Kidney (tissue), 14 donors: ENCODE results near the gene NRXN2. TPM values are rescaled to one million over a fixed set of nuclear protein-coding genes. Genes with fewer than 3 reads are reported as not detected.
A peak's percentile ranks its signal among the peaks of the same experiment; 100 is the strongest.

Experiments
- DNase-seq, 5 donors: peaks; one replicate each; pipeline ENCODE4 v3.0.0-alpha.2; 2013 to 2020
- FAIRE-seq: peaks from 2 replicates; lab custom pipeline; 2012; peaks lifted over from hg19 to GRCh38; lab: Jason Lieb, UNC
- H3K27ac ChIP-seq, 2 donors: one replicate each; pipeline ENCODE4 v1.7.0; 2013; ENCODE audit warnings: low read depth in 2 of 2, low read length in 2 of 2, inconsistent platforms in 1 of 2
- H3K27me3 ChIP-seq: one replicate; pipeline ENCODE4 v1.7.1; 2013; ENCODE audit warnings: low read length, inconsistent platforms; ENCODE audit not compliant: control insufficient read depth, insufficient read depth
- H3K36me3 ChIP-seq, 3 donors: one replicate each; pipeline versions ENCODE4 v1.7.0 to v1.7.1; 2013; ENCODE audit warnings: low read length in 3 of 3, control low read depth in 1 of 3, inconsistent platforms in 1 of 3; ENCODE audit not compliant: insufficient read depth in 3 of 3, control insufficient read depth in 2 of 3
- H3K4me1 ChIP-seq, 3 donors: one replicate each; pipeline versions ENCODE4 v1.7.0 to v1.7.1; 2013; ENCODE audit warnings: low read length in 3 of 3, inconsistent platforms in 1 of 3, low read depth in 1 of 3; ENCODE audit not compliant: control insufficient read depth in 2 of 3, insufficient read depth in 2 of 3
- H3K4me3 ChIP-seq, 3 donors: one replicate each; pipeline versions ENCODE4 v1.7.0 to v1.8.1; 2013; ENCODE audit warnings: low read length in 3 of 3, control low read depth in 1 of 3, inconsistent platforms in 1 of 3
- H3K9ac ChIP-seq, 3 donors: one replicate each; pipeline versions ENCODE4 v1.7.0 to v1.7.1; 2013; ENCODE audit warnings: low read length in 3 of 3, control low read depth in 1 of 3, inconsistent platforms in 1 of 3
- H3K9me3 ChIP-seq, 3 donors: one replicate each; pipeline versions ENCODE4 v1.7.0 to v1.7.1; 2013; ENCODE audit warnings: low read length in 3 of 3, control low read depth in 1 of 3, inconsistent platforms in 1 of 3; ENCODE audit not compliant: control insufficient read depth in 2 of 3, insufficient read depth in 1 of 3
- intact Hi-C: fragments of 100-400 bp; cut with DNase I; formaldehyde crosslinking; loops from one replicate; pipeline ENCODE4 v1.11.1; 2022
- polyA plus RNA-seq: library from polyadenylated mRNA; stranded (reverse); fragments of 350-450 nt; fragmentation: Illumina TruSeq; extraction: RNeasy Lipid Tissue Mini Kit (QIAGEN cat#74804); gene quantifications from one replicate; pipeline ENCODE4 v1.2.3, GENCODE V29; 2014; ENCODE audit warnings: low read depth, low replicate concordance; ENCODE audit not compliant: insufficient read depth
- total RNA-seq: library from RNA; stranded (reverse); fragmentation: NEBNext Ultra II Directional; extraction: Animal tissue kit (Norgen Biotek cat#: 25700); gene quantifications from one replicate; pipeline ENCODE4 v1.2.1, GENCODE V29; 2021
- TF ChIP-seq, protein P1 (sequence below): IDR thresholded peaks from 3 replicates; pipeline ENCODE4 v1.5.1; 2012; ENCODE audit warnings: mild to moderate bottlenecking, moderate library complexity, borderline replicate concordance; ENCODE audit not compliant: insufficient read depth; ENCODE audit errors: extremely low read depth
- donor health status: control.
- donor health status: control.
- donor health status: control.
- donor health status: control.
- donor health status: control.
- donor health status: DM: yes; HTN: yes; CAD: no.
- donor health status: Normal renal cell carcinoma (clear cell type).

NRXN2 gene
- total and polyA plus RNA-seq, 2 donors from 2014 or later: 13.3 to 22.0 TPM

DNA sequence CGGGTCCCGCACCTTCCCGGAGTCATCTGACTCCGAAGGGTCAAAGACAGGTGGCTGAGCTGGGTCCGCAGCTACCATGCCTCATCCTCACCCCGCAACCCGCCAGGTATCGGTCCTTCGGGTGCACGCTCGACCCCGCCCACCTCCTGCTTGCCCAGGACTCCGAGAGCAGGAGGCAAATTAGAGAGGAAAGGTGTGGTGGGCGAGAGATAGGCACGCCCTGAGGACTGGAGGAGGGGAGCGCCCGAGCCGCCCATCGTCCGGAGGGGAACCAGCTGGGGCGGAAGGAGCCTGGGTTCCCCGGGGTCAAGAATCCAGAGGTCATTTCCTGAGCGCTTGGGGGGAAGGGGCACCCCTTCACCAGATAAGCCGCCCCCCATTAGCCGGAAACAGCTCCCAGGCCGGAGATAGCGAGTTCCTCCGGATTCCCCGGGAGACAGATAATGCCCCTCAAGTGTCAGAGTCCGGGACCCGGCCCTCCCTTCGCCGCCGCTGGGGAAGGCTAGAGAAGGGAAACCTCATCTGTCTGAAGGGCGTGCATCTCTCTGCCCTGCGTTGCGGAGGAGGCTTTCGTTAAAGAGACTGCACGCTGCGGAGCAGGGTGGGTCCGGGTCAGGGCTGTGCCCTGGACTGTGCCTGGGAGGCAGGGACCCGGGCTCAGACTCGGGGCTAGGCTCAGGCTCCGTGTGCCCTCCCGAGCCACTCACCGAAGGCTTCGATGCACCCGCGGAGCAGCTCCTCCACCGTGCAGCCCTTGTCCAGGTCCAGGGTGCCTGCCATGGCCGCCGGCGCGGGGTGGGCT lies 19.3 kb upstream of the NRXN2 start:
- intact Hi-C loops: no loop called here
- Histone ChIP-seq H3K27me3 (peaks cover 6% of the 10 kb centered on the region), H3K4me3 (peak overlapping the region in 2 of 3 donors; percentile 48 to 56), H3K9me3 (no peaks in the 10 kb centered on the region), H3K36me3 (no peaks in the 10 kb centered on the region), H3K4me1 (peaks cover 0 to 10% (median 3%) of the 10 kb centered on the region in 3 donors), H3K27ac (peak overlapping the region; percentile 5 to 51), H3K9ac (no peak overlapping the region)
- DNase-seq (peak in 4 of 5 donors; percentile 54 to 84 (median 66)), FAIRE-seq (no peak)
- TF ChIP-seq, protein P1, sequence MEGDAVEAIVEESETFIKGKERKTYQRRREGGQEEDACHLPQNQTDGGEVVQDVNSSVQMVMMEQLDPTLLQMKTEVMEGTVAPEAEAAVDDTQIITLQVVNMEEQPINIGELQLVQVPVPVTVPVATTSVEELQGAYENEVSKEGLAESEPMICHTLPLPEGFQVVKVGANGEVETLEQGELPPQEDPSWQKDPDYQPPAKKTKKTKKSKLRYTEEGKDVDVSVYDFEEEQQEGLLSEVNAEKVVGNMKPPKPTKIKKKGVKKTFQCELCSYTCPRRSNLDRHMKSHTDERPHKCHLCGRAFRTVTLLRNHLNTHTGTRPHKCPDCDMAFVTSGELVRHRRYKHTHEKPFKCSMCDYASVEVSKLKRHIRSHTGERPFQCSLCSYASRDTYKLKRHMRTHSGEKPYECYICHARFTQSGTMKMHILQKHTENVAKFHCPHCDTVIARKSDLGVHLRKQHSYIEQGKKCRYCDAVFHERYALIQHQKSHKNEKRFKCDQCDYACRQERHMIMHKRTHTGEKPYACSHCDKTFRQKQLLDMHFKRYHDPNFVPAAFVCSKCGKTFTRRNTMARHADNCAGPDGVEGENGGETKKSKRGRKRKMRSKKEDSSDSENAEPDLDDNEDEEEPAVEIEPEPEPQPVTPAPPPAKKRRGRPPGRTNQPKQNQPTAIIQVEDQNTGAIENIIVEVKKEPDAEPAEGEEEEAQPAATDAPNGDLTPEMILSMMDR: no peak

- FAIRE-seq: no peak
- intact Hi-C loops: no loop called here
- peak overlapping the region in 1 of 3 donors; percentile 48 for H3K4me3 ChIP-seq
- H3K4me1 ChIP-seq: peaks cover 0 to 10% (median 3%) of the 10 kb centered on the region in 3 donors
- H3K36me3 ChIP-seq: no peaks in the 10 kb centered on the region
- no peaks in the 10 kb centered on the region for H3K9me3 ChIP-seq
- H3K27me3 ChIP-seq: peaks cover 6% of the 10 kb centered on the region
- H3K27ac ChIP-seq: no peak overlapping the region
- H3K9ac ChIP-seq: no peak overlapping the region
- TF ChIP-seq, protein P1: no peak
- DNase-seq: peak in 1 of 5 donors; percentile 61
Measured at GRCh38 chr11:64741375-64742086, 18.5 kb upstream of the NRXN2 start.

DNA sequence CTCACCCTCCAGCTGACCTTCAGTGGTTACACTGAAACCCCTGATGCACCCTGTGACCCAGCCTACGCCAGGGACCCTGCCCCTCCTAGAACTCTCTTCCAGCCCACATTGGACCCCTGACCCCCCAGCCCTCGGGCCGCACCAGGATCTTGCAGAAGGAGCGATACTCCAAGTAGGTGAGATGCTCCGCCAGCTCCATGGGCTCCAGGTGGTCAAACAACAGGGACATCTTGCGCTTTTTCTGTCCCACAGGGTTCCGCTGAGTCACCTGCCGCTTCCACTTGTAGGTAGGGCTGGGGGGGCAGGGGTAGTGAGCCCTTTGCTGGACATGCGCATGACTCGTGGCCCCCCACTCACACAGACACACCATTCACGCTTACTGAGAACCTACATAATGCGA lies 16.9 kb upstream of the NRXN2 start:
- intact Hi-C loops: no loop called here
- Histone ChIP-seq H3K4me3 (no peak overlapping the region), H3K9ac (no peak overlapping the region), H3K9me3 (no peaks in the 10 kb centered on the region), H3K36me3 (no peaks in the 10 kb centered on the region), H3K27ac (no peak overlapping the region), H3K4me1 (peaks cover 0 to 7% (median 3%) of the 10 kb centered on the region in 3 donors), H3K27me3 (peaks cover 6% of the 10 kb centered on the region)
- peak in 1 of 5 donors; percentile 36 for DNase-seq
- no peak for FAIRE-seq
- TF ChIP-seq, protein P1: no peak
